Smooth muscle cell of the brain vasculature (primary cell): ENCODE results near the gene CDYL2.
"Not testable (repeated sequence)": the region's sequence is repeated elsewhere in the genome, so short reads cannot be mapped to it uniquely, and the experiment has no call there.

ENCODE experiments used
- DNase-seq: peaks from one replicate; pipeline ENCODE4 v3.0.0-alpha.2; 2012; ENCODE audit warnings: low read depth, low spot score

Gene CDYL2

DNA sequence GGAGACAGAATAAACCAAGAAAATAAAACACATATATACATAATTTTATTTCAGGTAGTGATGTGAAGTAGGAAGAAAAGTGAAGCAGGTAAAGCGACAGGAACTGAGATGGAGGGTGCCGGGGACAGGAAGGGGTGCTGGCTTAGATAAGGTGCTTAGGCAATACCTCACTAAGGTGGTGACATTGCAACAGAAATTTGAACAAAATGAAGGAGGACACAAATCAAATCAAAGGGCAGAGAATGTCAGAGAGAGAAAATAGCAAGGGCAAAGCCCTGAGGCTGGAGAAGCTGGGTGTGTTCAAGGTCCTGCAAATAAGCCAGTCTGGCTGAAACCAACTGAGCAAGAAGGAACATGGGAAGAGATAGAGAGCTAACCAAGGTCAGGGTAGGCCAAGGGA lies 5.0 kb upstream of the CDYL2 start:
- no peak for DNase-seq

DNA sequence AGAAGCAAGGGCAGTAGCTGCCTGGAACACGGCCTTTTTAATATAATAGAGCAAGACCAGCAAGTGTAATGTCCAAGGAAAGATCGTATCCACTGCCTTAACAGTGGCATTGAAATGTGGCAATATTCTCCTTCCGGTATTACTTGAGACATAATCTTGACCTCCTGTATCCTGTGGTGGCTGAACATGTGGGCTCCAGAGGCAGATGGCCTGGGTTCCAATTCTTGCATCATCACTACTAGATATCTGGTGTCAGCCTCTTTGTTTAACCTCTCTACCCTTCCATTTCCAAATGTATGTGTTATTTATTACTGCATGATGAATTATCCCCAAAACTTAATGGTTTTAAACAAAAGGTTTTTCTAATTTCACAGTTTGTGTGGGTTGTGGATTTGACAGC lies 3.5 kb upstream of the CDYL2 start:
- no peak for DNase-seq

DNA sequence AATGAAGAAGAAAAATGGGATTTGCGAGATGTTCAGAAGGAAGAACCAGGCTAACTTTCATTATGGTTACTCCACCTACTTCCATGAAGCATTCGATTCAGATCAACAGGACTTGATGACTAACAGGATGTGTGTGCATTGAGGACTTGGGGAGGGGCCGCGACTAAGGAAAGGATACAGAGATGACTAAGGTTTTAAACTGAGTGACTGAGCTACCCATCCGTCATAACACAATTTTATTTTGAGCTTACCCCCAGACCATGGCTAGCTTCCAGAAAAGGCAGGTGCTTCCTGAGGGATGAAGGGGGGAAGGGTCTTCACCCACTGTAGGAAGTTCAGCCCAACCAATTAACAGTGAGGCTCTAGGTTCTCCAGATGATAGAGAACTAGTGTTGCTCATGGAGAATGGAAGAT lies 2.5 kb upstream of the CDYL2 start:
- DNase-seq: no peak

DNA sequence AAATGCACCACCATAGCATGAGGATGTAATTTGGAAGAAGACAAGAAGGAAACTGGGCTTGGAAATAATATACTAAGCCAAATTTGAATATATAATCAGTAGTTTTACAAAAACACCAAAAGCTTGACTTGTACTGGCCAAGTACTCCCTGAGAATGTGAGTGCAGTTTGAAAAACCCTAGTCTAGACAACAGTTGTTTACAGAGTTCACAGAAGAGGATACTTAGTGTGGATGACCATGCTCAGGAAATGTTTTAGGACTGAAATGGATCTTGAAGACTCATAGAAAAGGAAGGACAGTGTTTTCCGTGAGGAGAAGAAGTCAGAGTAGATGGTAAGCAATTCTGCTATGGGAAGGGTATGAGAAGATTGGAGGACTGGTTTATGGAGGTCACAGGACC lies 1.9 kb upstream of the CDYL2 start:
- DNase-seq: no peak

DNA sequence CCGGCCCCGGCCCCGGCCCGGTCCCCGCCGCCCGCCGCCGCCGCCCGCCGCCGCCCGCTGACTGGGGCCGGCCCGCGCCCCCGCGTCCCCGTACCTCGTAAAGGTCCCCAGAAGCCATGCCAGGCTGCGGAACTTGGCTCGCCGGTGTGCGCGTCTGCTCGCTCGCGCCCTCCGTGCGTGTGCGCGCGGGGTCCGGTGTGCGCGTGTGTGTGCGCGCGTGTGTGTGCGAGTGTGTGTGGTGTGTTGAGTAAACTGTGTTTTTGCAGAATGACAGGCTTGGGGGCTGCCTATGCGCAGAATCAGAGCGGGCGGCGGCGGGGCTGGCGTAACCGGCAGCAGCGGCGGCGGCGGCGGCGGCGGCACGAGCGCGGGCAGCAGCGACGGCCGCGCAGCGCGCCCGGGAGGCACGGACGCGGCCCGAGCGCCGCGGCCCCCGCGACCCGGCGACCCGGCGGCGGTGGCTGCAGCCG lies 307 bp downstream of the CDYL2 start:
- DNase-seq: no peak

DNA sequence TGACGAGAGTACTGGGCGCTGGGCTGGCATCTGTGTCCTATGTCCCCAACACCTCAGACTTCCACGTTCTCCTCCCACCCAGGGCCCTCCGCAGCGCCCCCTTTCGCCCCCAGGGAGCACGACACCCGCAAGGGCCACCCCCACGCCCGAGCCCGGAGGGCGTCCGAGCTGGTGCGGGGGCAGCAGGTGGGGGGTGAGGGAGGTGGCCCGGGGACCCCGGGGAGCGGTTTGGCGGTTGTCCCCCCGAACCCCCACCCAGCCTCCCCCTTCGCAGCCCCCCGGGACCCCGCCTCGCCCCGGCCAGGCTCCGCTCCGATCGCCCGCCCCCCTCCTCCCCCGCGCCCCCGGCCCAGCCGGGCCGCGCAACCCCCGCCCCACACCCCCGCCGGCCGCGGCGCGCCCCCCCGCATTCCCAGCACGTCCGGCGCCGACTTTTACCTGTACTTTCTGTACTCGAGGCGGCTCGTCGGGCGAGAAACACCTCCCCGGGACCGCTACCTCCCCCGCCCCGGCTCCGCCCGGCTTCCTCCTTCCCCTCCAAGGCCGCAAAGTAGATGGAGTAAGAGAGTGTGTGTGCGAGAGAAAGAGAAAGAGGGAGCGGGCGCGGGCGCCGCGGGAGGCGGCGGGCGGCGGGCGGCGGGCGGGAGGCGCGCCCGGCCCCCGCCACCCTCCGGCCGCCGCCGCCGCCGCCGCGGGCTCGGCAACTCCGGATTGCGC lies 901 bp downstream of the CDYL2 start:
- DNase-seq: no peak

DNA sequence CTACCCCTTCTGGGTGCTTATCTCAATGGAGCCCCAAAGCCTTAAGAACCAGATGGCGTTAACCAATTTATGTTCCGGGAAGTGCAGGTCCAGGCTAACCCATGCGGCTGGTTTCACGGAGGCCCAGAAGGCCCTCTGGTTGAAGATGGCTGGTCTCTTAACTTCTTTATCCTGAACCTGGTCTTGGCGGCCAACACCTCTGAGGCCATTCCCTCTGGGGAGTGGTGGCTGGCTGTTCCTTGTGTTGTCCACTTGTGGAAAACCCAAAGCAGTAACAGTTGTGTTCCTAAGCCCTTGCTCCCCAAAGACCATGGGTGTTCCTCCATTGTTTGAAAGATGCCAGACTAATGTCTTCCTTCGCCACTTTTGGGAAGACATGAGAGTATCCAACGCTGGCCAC lies 1.5 kb downstream of the CDYL2 start:
- DNase-seq: no peak

DNA sequence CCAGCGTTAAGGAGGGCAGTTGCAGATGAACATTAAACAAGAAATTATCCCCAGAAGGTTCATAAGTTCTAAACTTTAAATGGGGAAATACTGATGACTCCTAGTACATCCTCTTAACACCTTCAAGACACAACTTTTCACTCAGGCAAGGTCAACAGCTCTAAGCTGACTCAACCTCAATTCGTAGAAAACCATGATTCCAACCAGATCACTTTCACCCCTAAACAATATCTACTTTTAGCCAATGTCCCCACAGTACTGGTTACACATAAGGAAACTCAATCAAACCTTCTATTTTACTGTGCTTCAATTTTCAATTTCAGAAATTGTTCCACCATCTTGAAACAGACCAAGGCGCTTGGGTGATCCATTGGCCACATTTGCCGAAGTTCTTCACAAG lies 2.3 kb downstream of the CDYL2 start:
- DNase-seq: no peak

DNA sequence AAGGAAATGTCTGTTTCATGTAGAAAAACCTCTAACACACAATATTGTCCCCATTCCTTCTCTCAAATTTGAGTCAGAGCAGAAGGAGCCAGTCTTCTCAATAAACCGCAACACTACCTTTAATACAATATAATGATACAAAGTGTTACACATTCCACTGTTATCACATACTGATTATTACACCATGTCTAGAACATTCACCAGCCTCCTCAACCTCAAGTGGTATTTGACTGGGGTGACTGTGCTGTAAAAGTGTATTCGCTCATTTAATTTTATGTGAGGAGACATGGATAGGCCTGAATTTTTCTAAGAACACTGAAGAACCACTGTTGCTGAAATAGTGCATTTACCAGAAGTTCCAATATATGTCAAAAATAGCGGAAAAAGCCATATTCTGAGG lies 10.3 kb downstream of the CDYL2 start:
- no peak for DNase-seq

DNA sequence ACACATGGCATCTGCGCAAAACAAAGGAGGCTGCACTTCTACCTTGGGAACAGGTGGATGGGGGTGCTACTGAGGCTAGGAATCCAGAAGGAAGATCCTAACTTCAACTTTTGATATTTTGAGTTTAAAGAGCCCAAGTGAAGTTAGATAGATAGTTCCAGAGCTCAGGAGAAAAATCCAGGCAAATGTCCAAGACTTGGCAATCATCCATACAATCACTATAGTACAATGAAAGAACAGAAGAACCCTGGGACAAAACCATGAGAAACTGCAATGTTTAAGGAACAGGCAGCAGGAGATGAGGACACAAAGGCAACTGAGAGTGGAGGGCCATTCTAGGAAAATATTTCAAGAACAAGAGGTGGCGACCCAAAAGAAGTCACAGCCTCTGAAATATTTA lies 12.4 kb downstream of the CDYL2 start:
- no peak for DNase-seq

DNA sequence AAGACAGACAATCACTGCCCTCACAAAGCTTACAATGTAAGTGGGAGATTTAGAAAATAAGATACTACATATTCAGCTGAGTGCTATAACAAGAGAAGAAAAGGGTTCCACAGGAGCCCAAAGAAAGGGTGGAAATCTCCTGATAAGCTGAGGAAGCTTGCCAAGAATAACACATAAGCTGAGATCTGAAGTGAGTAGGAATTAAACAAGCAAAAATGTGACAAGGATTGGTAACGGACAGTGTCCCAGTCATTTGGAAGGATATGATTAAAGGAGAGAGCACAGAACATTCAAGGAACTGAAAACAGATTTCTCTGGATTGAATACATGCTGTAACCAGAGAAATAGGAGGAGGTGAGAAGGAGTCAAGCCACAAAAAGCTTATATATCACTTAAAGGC lies 13.0 kb downstream of the CDYL2 start:
- no peak for DNase-seq

DNA sequence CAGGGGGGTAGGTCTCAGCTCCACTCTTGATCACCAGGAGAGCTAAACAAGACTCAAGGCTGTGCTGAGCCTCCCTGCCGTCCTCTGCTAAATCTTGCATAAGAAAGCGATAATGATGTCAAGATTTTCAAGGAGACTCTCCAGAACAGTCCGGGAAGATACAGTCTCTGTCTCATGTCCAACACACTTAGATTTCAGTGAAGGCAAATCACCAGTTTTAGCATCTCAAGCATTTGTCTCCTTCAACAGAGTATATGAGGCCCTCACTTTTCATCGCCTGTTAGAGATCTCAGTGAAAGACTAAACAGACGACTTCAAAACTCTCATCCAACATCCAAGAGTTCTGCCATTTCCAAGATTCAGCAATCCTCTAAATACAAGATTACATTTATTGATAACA lies 13.6 kb downstream of the CDYL2 start:
- DNase-seq: no peak

DNA sequence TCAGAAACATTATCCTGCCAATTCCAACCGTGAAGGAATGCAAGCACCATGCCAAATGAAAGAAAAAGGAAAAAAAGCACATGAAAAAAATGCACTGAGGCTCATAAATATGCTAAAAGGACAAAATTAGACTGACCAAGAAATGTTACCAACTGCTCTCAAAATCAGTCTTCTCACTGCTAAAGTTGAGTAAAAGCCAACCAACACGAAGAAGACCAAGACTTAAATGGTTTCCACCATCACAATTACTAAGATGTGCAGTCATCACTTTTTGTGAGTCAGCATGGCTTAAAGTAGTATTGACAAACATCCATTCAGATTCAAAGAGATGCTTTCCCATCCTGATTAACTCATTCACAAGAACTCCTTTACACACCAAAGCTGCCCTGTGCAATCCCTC lies 16.4 kb downstream of the CDYL2 start:
- DNase-seq: no peak

DNA sequence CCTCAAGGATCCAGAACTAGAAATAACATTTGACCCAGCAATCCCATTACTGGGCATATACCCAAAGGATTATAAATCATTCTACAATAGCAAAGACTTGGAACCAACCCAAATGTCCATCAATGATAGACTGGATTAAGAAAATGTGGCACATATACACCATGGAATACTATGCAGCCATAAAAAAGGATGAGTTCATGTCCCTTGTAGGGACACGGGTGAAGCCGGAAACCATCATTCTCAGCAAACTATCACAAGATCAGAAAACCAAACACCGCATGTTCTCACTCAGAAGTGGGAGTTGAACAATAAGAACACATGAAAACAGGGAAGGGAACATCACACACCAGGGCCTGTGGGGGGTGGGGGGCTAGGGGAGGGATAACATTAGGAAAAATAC lies 17.8 kb downstream of the CDYL2 start:
- DNase-seq: not testable (repeated sequence)

DNA sequence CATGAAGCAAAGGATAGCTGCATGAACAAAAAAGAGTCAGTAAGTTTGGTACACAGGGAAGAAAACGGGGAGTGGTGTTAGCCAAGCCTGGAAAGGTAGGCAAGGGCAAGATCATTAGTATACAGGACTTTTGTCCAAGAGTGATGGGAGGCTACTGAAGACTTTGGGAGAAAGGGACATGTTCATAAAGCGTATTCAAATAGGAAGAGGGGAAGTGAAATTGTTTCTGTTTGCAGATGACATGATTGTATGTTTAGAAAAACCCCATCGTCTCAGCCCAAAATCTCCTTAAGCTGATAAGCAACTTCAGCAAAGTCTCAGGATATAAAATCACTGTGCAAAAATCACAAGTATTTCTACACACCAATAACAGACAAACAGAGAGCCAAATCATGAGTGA lies 19.4 kb downstream of the CDYL2 start:
- no peak for DNase-seq

DNA sequence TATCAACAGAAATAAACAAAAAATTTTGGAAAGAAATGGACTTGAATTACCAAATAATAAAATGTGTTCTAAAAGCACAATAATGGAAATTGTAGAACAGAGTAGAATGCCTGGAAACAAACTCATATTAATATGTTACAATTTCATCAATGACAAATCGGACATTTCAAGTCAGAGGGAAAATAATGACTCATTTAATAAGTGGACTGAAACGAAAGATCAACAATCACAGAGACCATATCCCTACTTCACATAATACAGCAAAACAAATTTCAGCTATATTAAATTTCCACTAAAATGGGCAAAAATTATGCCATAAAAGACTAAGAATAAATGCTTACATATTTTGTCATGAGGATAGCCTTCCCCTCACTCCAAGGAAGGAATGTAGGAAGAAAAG lies 25.7 kb downstream of the CDYL2 start:
- DNase-seq: no peak

DNA sequence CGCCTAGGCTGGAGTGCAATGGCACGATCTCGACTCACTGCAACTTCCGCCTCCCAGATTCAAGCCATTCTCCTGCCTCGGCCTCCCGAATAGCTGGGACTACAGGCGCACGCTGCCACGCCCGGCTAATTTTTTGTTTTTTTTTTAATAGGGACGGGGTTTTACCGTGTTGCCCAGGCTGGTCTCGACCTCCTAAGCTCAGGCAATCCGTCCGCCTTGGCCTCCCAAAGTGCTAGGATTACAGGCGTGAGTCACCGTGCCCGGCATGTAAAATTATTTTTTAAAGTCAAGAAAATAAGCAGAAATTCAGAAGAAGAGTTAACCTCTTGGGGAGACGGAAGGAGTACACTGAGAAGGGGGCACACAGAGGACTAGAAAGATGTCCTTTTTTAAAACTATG lies 27.5 kb downstream of the CDYL2 start:
- no peak for DNase-seq

DNA sequence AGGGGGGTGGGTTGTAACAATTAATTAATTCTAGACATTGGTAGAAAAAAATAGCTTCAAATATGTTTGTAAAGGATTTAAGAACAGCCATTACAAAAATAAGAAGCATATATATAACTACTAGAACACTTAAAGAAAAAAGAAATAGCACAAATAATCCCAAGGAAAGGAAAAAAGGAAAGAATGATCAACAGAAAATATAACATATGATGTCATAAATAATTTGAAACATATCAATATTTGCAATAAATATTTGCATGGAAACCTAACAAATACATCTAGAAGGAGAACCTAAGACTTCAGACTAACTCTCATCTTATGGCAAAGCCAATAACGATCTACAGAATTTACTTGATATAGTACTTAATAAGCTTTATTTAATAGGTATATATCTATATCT lies 28.9 kb downstream of the CDYL2 start:
- no peak for DNase-seq

DNA sequence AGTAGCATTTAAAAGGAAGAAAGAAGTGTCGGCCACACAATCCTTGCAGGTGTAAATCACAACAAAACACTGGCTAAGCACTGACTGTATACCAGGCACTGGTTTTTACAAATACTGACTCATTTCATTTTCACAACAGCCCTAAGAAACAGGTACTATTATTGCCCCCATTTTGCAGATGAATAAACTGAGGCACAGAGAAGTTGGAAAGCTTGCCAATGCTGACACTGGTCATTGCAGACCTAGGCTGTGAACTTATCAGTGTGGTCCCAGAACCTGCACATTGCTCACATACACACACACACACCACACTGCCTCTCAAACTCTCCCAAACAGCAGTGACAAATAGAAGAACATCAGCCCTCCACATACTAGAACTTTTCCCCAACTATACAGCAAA lies 37.6 kb downstream of the CDYL2 start:
- DNase-seq: no peak

DNA sequence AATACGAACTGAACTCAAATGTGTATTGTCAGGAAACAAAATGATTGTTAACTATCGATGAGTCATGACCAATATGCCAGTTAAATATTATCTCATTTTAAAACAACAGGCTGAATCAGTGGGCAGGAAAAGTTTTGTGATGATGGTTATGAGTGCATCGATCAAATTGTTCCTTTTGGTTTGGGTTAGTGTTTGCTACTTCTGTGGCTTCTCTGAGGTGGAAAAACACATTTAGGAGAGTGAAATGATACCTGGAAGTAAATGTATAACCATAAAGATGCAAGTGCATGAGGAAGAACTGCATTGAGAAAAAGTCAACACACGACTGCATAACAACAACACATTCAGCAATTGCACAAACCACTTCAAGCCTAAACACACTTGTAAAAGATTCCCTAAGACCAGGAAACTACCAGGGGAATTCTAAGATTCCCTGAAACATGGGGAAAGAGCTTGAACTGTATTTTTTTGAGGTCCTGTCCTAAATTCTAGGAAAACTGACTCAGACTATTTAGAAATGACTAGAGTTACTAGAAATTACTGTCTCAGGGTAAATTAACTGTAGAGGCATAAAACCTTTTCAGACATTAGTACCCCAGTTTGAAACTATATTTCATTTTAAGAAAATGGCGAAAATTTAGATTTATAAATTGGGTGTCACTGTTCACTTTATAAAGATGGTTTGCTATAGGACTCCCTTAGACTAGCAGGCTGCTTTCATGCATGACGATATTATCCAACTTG lies 44.8 kb downstream of the CDYL2 start:
- DNase-seq: no peak

DNA sequence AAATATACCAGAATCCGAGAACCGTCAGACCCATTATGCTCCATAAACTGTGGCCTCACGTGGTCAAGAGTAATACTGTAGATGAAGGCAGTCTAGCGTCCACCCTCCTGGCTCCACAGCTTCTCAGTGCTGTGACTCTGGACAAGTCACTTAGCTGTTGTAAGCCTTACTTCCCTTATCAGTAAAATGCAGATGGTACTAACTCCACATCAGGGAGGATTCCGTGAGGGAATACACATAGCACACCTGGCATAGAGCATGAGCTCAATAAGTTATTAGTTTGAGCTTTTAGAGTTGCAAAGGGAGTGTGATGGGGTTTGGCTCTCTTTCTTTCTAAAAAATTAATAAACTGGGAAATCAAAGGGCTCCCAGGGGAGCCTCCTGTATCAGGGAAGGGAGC lies 49.9 kb downstream of the CDYL2 start:
- no peak for DNase-seq

DNA sequence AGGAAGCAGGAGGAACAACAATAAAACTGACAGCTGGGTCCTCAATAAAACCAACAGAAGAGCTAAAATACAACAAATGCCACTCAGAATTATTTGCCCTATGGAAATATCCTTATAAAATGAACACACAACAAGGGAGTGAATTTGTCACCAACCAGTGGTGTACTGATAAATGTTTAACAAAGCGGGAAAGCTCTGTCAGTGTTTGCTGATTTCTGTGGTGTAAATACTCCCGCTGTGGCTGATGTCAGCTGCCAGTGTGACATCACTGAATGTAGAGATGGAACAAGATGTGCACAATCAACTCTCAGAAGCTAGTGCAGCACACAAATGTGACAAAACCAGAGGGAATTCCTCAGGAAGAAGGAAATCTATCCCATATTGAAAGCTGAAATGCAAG lies 51.9 kb downstream of the CDYL2 start:
- DNase-seq: no peak

DNA sequence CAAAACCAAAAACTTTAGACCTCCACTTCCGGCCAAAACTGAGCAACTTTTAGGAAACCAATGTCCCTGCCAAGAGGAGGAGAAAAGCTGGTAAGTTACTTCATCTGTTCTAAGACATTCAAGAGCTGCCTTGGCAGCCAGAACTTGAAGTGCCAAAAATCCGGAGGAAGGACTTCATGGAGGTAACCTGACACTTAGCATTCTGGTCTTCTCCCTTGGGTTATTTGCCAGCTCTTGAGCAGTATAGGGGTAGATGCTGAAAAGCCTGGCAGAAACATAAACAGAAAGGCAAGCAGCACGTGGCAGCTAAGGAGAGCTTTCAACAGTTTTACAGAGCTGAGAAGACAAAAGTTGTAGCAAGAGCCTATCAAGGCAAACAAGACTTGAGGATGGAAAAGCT lies 53.2 kb downstream of the CDYL2 start:
- DNase-seq: no peak

DNA sequence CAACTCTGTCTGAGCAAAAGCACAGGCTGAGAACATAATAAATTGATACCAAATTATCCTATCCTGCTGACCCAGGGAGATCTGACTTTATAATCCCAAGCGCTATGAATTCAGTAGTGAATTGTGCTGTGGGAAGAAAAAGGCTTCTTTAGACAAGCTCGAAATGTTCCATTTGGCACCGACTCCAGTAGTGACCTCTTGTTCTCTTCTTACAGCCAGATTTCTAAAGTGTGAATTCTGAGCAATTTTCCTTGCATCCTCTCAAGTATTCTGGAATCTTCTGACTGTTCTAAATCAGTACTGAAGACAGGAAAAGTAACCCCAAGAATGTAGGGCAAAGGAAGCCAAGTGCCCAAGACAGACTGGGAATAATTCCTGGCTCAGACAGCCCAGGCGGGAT lies 58.2 kb downstream of the CDYL2 start:
- DNase-seq: no peak
